KMS-11 (cell line): ENCODE results near the gene PALM3.

ENCODE experiments used
- H2AFZ ChIP-seq: fragments of 200-600 bp; sonication (generic); 2 replicates; pipeline ENCODE4 v1.6.1; 2016; ENCODE audit warnings: antibody characterized with exemption, mixed run types, low read depth
- H3K27ac ChIP-seq: fragments of 200-600 bp; sonication (generic); 2 replicates; pipeline ENCODE4 v1.6.1; 2016; ENCODE audit warnings: mild to moderate bottlenecking, mixed run types
- H3K27me3 ChIP-seq: fragments of 200-600 bp; sonication (generic); 2 replicates; pipeline ENCODE4 v1.6.1; 2017; ENCODE audit warnings: mild to moderate bottlenecking, low read depth, mixed run types, moderate library complexity; ENCODE audit not compliant: insufficient read depth
- H3K36me3 ChIP-seq: fragments of 200-600 bp; sonication (generic); 2 replicates; pipeline ENCODE4 v1.6.1; 2017; ENCODE audit warnings: mild to moderate bottlenecking, mixed run types; ENCODE audit not compliant: insufficient read depth
- H3K4me1 ChIP-seq: fragments of 200-600 bp; sonication (generic); 2 replicates; pipeline ENCODE4 v1.6.1; 2016; ENCODE audit warnings: mild to moderate bottlenecking, low read depth, mixed run types; ENCODE audit not compliant: poor library complexity, severe bottlenecking
- H3K4me2 ChIP-seq: fragments of 200-600 bp; sonication (generic); 2 replicates; pipeline ENCODE4 v1.7.0; 2016; ENCODE audit warnings: mild to moderate bottlenecking, mixed run types
- H3K4me3 ChIP-seq: fragments of 200-600 bp; sonication (generic); IDR thresholded peaks from 2 replicates; pipeline ENCODE4 v1.6.1; 2017; ENCODE audit warnings: low read depth, low read length, mixed read lengths; ENCODE audit not compliant: insufficient read depth
- H3K79me2 ChIP-seq: fragments of 200-600 bp; sonication (generic); 2 replicates; pipeline ENCODE4 v1.6.1; 2016; ENCODE audit warnings: low read depth, mixed run types; ENCODE audit not compliant: insufficient read depth
- H3K9ac ChIP-seq: fragments of 200-600 bp; sonication (generic); 2 replicates; pipeline ENCODE4 v1.6.1; 2016; ENCODE audit warnings: mild to moderate bottlenecking, mixed run types
- H4K20me1 ChIP-seq: fragments of 200-600 bp; sonication (generic); 2 replicates; pipeline ENCODE4 v1.6.1; 2016; ENCODE audit warnings: mild to moderate bottlenecking, mixed run types; ENCODE audit not compliant: insufficient read depth
- CTCF ChIP-seq: fragments of 200-600 bp; sonication (generic); conservative IDR thresholded peaks from 2 replicates; pipeline ENCODE4 v1.6.1; 2017; ENCODE audit warnings: low read depth, mild to moderate bottlenecking, antibody characterized with exemption, low read length, moderate library complexity, mixed read lengths

Gene PALM3

GRCh38 chr19:14090509-14091080 is 28.7 kb upstream of the PALM3 start, which contains the start of gene SAMD1:
Gene SAMD1 (minus strand): TSS chr19:14090751.
- H4K20me1 ChIP-seq: no peaks in the 10 kb centered on the region
- peaks cover 14% of the 10 kb centered on the region for H3K4me1 ChIP-seq
- H3K4me3 ChIP-seq: no peak within 1 kb of the TSS
- no peaks in the 10 kb centered on the region for H3K79me2 ChIP-seq
- no peaks in the 10 kb centered on the region for H3K36me3 ChIP-seq
- no peak for TF ChIP-seq CTCF
- peak within 1 kb of the TSS; percentile 48; the same call in 1 of the 2 replicates for H3K9ac ChIP-seq
- peak within 1 kb of the TSS; percentile 96 for H3K4me2 ChIP-seq
- no peaks in the 10 kb centered on the region for H3K27me3 ChIP-seq
- H3K27ac ChIP-seq: peak within 1 kb of the TSS; percentile 40; the same call in 1 of the 2 replicates
- peak within 1 kb of the TSS; percentile 85 for H2AFZ ChIP-seq

GRCh38 chr19:14089662-14090508 is 28.0 kb upstream of the PALM3 start:
- peak overlapping the region; percentile 38; the same call in 1 of the 2 replicates for H2AFZ ChIP-seq
- no peaks in the 10 kb centered on the region for H4K20me1 ChIP-seq
- H3K4me3 ChIP-seq: no peak overlapping the region
- peak overlapping the region; percentile 44 for H3K4me2 ChIP-seq
- H3K9ac ChIP-seq: no peak overlapping the region
- H3K27ac ChIP-seq: no peak overlapping the region
- peaks cover 14% of the 10 kb centered on the region for H3K4me1 ChIP-seq
- H3K79me2 ChIP-seq: no peaks in the 10 kb centered on the region
- TF ChIP-seq CTCF: no peak
- H3K36me3 ChIP-seq: no peaks in the 10 kb centered on the region
- H3K27me3 ChIP-seq: no peaks in the 10 kb centered on the region

GRCh38 chr19:14089412-14089661 is 27.5 kb upstream of the PALM3 start:
- H3K27me3 ChIP-seq: no peaks in the 10 kb centered on the region
- H3K4me1 ChIP-seq: peaks cover 14% of the 10 kb centered on the region
- H2AFZ ChIP-seq: no peak overlapping the region; the same call in 1 of the 2 replicates
- peak overlapping the region; percentile 44 for H3K4me2 ChIP-seq
- no peaks in the 10 kb centered on the region for H4K20me1 ChIP-seq
- H3K27ac ChIP-seq: no peak overlapping the region
- H3K9ac ChIP-seq: no peak overlapping the region
- H3K36me3 ChIP-seq: no peaks in the 10 kb centered on the region
- no peak overlapping the region for H3K4me3 ChIP-seq
- no peak for TF ChIP-seq CTCF
- H3K79me2 ChIP-seq: no peaks in the 10 kb centered on the region

- TF ChIP-seq CTCF: no peak
- H3K4me1 ChIP-seq: peaks cover 14% of the 10 kb centered on the region
- H3K36me3 ChIP-seq: no peaks in the 10 kb centered on the region
- H3K79me2 ChIP-seq: no peaks in the 10 kb centered on the region
- no peak overlapping the region for H3K9ac ChIP-seq
- no peak overlapping the region for H3K27ac ChIP-seq
- H3K4me3 ChIP-seq: no peak overlapping the region
- peak overlapping the region; percentile 44 for H3K4me2 ChIP-seq
- H2AFZ ChIP-seq: no peak overlapping the region
- no peaks in the 10 kb centered on the region for H4K20me1 ChIP-seq
- no peaks in the 10 kb centered on the region for H3K27me3 ChIP-seq
Observed at GRCh38 chr19:14088634-14089411, 26.9 kb upstream of the PALM3 start.
